Activated T-helper 2 cell treated with anti-CD3 and anti-CD28 coated beads, Interferon-gamma antibody, Interleukin-2, Interleukin-4, amounts not matched to agents 10 μg/mL and 5 μg/mL and 100 μg/mL, durations not matched to agents 14 hours and 24 hours and 36 hours (primary cell): ENCODE data around the gene MEIS3. TPM values are rescaled to one million over a fixed set of nuclear protein-coding genes. Genes with fewer than 3 reads are reported as not detected.
A peak's percentile ranks its signal among the peaks of the same experiment; 100 is the strongest.

Experiments used
- DNase-seq: peaks from one replicate; pipeline ENCODE4 v3.0.0; 2021; ENCODE audit warnings: low spot score
- H3K27ac Mint-ChIP-seq: one replicate; pipeline ENCODE4 v1.8.0; 2021; ENCODE audit warnings: mixed read lengths
- H3K27me3 Mint-ChIP-seq: one replicate; pipeline ENCODE4 v1.8.0; 2021; ENCODE audit warnings: low read depth, mixed read lengths
- H3K36me3 Mint-ChIP-seq: one replicate; pipeline ENCODE4 v1.8.0; 2021; ENCODE audit warnings: low read depth, mixed read lengths
- H3K4me1 Mint-ChIP-seq: one replicate; pipeline ENCODE4 v1.8.0; 2021; ENCODE audit warnings: low read depth, mixed read lengths
- H3K4me3 Mint-ChIP-seq: one replicate; pipeline ENCODE4 v1.8.0; 2021; ENCODE audit warnings: low read depth, mild to moderate bottlenecking, moderate library complexity, mixed read lengths
- H3K9me3 Mint-ChIP-seq: one replicate; pipeline ENCODE4 v1.8.0; 2021; ENCODE audit warnings: mixed read lengths
- intact Hi-C: fragments of 100-400 bp; cut with micrococcal nuclease; formaldehyde crosslinking; loops from one replicate; pipeline ENCODE4 v1.15.1; 2023
- total RNA-seq: library from RNA; stranded (reverse); gene quantifications from 2 replicates; pipeline ENCODE4 v1.2.3, GENCODE V29; 2022

Gene MEIS3
- total RNA-seq, 1 donor from 2014 or later = 0.16 TPM

DNA sequence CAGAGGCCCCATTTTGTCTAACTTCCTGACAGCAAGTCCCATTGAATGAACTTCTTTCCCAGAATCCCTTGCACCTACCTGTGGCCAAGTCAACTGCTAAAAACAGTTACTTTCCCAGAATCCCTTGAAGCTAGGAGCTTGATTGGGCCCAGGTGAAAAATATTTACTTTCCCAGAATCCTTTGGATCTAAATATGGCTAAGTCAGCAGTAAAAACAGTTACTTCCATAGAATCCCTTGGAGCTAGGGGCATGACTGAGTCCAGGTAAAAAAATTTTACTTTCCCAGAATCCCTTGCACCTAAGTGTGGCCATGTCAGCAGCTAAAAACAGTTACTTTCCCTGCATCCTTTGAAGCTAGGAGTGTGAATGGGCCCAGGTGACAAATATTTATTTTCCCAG is 13.2 kb upstream of the MEIS3 start:
- Mint-ChIP-seq H3K4me1 (peaks cover 25% of the 10 kb centered on the region), H3K27me3 (peaks cover 10% of the 10 kb centered on the region), H3K4me3 (no peak overlapping the region), H3K36me3 (no peaks in the 10 kb centered on the region), H3K9me3 (no peaks in the 10 kb centered on the region), H3K27ac (no peak overlapping the region)
- intact Hi-C loops = no loop called here
- no peak for DNase-seq

DNA sequence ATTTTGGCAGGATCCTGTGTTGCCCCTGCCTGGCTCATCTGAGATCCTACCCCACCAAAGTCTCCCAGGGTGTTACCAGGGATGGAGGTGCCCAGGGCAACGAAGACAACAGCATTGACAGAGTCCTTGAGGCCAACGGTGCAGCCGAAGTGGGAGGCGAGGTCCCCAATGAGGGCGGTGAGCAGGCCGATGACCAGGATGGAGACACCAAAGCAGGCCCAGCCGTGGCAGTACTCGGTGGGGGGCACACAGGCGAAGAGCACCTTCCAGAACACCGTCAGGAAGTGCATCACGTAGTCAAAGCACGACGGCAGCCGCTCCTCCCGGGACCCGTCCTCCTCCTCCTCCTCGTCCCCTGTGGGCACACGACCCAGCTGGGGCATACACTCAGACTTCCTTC is 12.8 kb upstream of the MEIS3 start:
- intact Hi-C loops = no loop called here
- no peak for DNase-seq
- peaks cover 9% of the 10 kb centered on the region for H3K27me3 Mint-ChIP-seq
- H3K4me3 Mint-ChIP-seq = no peak overlapping the region
- H3K27ac Mint-ChIP-seq = no peak overlapping the region
- no peaks in the 10 kb centered on the region for H3K36me3 Mint-ChIP-seq
- peaks cover 27% of the 10 kb centered on the region for H3K4me1 Mint-ChIP-seq
- H3K9me3 Mint-ChIP-seq = no peaks in the 10 kb centered on the region

DNA sequence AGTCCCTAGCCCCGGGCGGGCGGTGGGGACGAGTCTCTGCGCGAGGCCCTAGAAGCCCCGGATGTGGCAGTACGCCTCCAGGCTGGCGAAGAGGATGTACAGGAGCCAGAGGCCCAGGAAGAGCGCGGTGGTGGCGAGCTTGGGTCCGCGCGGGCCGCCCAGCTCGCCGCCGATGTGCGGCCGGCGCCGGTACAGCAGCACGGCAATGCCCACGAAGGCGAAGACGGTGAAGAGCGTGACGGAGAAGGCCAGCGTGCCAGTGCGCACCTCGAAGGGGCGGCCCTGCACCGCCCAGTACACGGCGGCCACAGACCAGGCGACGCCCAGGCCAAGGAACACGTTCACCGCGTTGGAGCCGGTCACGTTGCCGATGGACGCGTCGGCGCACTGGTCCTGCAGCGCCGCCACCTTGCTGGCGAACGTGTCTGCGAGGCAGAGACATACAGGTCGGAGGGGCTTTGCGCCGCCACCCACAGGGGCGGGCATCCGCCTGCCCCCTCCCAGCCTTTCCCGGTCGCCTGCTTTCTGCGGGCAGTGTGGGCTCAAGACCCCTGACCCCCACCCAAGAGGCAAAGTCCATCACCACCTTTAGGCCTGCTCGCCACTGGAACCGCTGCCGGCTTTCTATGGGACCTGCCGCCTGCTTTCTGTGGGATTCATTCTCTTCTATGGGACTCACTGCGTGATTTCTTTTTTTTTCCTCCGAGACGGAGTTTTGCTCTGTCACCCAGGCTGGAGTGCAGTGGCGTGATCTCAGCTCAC is 10.9 kb upstream of the MEIS3 start:
- intact Hi-C loops = no loop called here
- Mint-ChIP-seq H3K27me3 (peaks cover 15% of the 10 kb centered on the region), H3K36me3 (no peaks in the 10 kb centered on the region), H3K9me3 (no peaks in the 10 kb centered on the region), H3K27ac (no peak overlapping the region), H3K4me3 (peak overlapping the region; percentile 60), H3K4me1 (peaks cover 14% of the 10 kb centered on the region)
- no peak for DNase-seq

DNA sequence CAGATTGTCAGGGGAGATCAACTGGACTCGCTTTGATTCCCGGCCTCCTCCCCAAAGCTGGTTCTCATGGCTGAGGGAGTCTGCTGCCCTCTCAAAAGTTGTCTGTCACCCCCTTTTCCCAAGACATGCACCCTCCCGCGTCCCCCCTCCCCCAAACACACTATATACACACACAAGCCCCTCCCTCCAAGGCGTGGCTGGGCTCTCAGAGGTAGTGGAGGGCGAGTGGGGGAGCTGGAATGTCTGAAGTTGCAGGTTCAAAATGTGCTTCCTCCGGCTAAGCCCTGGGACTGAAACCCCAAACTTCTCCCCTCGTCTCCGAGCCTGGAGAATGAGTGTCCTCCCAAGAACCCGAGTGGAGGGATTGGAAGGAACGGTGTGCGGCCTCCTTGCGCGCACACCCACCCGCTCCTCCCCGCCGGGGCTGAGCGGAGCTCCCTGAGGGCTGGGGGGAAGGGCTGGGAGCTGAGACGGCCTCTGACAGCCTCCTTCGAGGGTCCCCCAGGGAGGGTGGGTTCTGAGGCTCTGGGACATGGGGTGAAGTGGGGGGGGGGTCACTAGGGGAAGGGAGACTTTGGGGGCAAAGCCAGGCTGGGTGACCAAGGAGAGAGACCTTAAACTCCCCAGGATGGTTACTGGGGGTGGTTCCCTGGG is 9.9 kb upstream of the MEIS3 start:
- Mint-ChIP-seq H3K36me3 (no peaks in the 10 kb centered on the region), H3K9me3 (no peaks in the 10 kb centered on the region), H3K4me1 (peaks cover 13% of the 10 kb centered on the region), H3K27me3 (peaks cover 17% of the 10 kb centered on the region), H3K27ac (no peak overlapping the region), H3K4me3 (peak overlapping the region; percentile 60)
- intact Hi-C loops = loop anchor here (10.0 kb wide), 1 partner anchor 134 kb away; no protein-coding TSS in a partner anchor
- DNase-seq = no peak

DNA sequence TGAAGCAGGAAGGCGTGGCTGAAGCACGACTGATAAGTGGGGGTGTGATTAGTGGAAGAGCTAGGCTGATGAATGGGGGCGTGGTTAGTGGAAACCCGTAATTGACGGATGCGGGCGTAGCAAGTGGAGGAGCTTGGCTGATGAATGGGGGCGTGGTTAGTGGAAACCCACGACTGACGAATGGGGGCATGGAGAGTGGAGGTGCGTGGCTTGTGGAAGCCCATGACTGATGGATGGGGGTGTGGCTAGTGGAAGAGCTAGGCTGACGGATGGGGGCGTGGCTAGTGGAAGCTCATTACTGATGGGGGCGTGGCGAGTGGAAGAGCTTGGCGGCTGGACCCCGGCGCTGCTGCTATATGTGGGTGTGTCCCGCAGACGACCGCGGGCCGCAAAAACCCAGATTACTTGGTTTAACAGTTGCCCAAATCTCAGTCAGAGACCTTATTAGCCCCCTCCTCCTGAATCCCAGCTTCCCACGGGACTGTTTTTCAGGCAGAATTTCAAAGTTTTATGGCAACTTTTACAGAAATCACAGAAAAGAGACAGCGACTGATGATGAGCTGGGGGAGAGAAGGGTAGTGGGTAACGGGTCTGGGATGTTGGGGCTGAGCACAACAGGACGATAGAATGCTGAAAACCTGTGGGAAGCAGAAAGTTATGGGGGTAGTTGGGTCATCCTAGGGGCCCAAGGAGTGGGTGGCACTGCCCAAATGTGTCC is 9.0 kb upstream of the MEIS3 start:
- intact Hi-C loops = loop anchor here (10.0 kb wide), 1 partner anchor 134 kb away; no protein-coding TSS in a partner anchor

DNA sequence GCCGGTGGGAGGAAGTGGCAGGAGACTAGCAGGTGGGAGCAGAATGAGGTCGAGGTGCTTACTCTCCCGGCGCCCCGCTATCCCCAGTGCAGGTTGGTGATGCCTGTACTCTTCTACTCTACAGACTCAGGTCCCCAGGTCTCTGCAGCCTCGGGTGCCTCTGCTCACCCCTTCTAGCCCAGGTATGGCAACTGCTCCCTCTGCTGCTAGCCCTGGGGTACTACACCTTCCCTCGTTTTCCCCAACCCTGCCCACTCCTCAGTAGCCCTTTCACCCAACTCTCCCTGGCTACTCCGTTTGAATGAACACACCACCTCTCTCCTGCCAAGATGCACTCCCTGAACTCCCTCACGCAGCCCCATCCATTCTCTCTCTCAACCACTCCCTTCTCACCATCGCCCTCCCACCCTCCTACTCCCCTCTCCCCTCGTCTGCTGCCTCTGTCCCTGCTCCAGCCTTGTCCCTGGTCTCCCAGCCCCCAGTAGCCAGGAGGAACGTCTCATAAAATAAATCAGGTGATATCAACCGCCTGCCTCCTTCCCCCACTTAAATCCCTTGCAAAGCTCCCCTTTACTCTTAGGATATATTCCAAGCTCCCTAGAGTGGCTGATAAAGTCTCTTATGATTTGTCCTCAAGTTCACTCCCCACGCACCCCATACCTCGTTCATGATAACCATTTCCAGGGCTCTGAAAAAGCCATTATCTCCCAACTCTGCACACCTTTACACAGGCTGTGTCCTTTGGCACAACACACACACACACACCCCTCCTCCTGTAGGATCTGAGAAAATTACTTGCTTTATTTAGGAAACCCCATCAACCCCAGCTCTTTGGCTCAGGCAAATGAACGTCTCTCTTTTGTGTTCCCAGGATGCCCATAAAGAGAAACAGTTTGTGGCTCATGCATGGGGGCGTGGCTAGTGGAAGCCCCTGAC is 8.2 kb upstream of the MEIS3 start:
- no peaks in the 10 kb centered on the region for H3K9me3 Mint-ChIP-seq
- no peaks in the 10 kb centered on the region for H3K36me3 Mint-ChIP-seq
- peaks cover 32% of the 10 kb centered on the region for H3K27me3 Mint-ChIP-seq
- peak; percentile 62 for DNase-seq
- no peak overlapping the region for H3K27ac Mint-ChIP-seq
- peaks cover 16% of the 10 kb centered on the region for H3K4me1 Mint-ChIP-seq
- H3K4me3 Mint-ChIP-seq = no peak overlapping the region
- intact Hi-C loops = loop anchor here (10.0 kb wide), 1 partner anchor 133 kb away; no protein-coding TSS in a partner anchor

More for the DNA sequence above, 9.0 kb upstream of the MEIS3 start:
- no peak overlapping the region for H3K27ac Mint-ChIP-seq
- DNase-seq = peak; percentile 85
- peaks cover 13% of the 10 kb centered on the region for H3K4me1 Mint-ChIP-seq
- no peaks in the 10 kb centered on the region for H3K36me3 Mint-ChIP-seq
- no peaks in the 10 kb centered on the region for H3K9me3 Mint-ChIP-seq
- peaks cover 24% of the 10 kb centered on the region for H3K27me3 Mint-ChIP-seq
- no peak overlapping the region for H3K4me3 Mint-ChIP-seq

DNA sequence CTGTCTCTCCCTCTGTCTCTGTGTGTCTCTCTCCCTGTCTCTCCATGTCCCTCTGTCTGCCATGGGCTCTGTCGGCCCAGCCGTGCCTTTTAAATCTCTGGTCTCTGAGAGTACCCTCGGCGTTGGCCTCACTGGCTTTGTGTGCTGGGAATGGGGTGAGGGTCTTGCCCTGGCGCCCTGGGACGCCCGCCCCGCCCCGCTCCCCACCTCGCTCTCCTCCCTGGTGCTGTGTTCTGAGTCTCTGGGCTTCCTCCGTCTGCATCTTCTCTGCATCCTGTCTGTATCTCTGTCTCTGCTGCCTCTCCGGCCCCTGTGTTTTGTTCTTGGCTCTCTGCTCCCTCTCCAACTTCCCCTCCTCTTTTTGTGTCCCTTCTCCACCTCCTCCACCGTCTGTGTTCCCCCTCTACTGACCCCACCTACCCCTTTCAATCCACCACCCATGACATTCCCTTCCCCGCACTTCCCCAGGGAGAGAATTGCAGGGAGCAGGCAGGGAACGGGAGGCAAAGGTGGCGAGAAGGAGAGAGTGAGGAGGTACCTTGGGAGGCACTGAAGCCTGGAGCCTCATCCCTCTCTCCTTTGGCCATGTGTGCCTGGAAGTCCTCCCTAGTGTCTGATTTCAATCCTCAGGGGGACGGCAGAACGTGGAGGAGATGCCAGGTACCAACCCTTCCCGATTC is 4.0 kb upstream of the MEIS3 start:
- Mint-ChIP-seq H3K4me1 (peaks cover 11% of the 10 kb centered on the region), H3K36me3 (no peaks in the 10 kb centered on the region), H3K27me3 (peaks cover 55% of the 10 kb centered on the region), H3K4me3 (no peak overlapping the region), H3K27ac (no peak overlapping the region), H3K9me3 (no peaks in the 10 kb centered on the region)
- intact Hi-C loops = loop anchor here (10.0 kb wide), 1 partner anchor 129 kb away; no protein-coding TSS in a partner anchor
- no peak for DNase-seq

DNA sequence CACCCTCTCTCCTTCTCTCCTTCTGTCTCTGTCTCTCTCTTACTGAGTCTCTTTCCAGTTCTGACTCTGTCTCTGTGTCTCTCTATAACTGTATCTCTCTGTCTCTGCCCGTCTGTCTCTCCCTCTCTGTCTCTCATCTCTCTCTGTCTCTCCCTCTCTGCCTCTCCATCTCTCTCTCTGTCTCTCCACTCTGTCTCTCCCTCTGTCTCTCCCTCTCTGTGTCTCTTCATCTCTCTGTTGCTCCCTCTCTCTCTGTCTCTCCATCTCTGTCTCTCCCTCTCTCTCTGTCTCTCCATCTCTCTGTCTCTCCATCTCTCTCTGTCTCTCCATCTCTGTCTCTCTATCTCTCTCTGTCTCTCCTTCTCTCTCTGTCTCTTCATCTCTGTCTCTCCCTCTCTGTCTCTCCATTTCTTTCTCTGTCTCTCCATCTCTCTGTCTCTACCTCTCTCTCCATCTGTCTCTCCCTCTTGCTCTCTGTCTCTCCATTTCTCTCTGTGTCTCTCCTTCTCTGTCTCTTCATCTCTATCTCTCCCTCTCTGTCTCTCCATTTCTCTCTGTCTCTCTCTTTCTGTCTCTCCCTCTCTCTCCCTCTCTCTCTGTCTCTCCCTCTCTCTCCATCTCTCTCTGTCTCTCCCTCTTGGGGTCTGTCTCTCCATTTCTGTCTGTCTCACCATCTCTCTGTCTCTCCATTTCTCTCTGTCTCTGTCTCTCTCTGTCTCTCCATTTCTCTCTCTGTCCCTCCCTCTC is 3.3 kb upstream of the MEIS3 start:
- no peak for DNase-seq
- Mint-ChIP-seq H3K4me1 (peaks cover 14% of the 10 kb centered on the region), H3K27me3 (peaks cover 62% of the 10 kb centered on the region), H3K9me3 (no peaks in the 10 kb centered on the region), H3K27ac (no peak overlapping the region), H3K36me3 (no peaks in the 10 kb centered on the region), H3K4me3 (no peak overlapping the region)
- intact Hi-C loops = loop anchor here (10.0 kb wide), 1 partner anchor 128 kb away; no protein-coding TSS in a partner anchor

DNA sequence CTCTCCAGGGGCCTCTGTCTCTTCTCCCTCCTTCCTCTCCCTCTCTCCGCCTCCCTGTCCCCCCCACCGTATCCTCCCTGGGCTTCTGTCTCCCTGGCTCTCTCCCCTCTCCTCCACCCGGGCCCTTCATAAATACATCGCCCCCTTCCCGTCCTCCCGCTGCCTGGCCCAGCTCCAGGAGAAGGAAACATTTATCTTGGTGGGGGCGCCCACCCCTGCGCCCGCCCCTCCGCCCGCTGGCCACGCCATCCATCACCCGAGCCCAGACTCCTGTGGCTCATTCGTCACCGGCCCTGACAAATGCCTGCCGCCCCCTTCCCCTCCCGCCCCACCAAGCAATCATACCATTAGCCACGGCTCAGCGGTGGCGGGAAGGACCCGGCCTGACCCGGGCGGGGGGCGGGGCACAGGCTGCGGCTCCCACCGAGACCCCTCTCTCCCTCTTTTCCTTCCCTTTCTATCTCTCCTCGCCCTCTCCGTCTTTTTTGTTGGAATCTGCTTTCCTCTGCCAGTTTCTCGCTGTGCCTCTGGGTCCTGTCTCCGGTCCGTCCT is 2.6 kb upstream of the MEIS3 start:
- intact Hi-C loops = loop anchor here (10.0 kb wide), 1 partner anchor 127 kb away; no protein-coding TSS in a partner anchor
- Mint-ChIP-seq H3K36me3 (no peaks in the 10 kb centered on the region), H3K27ac (no peak overlapping the region), H3K4me1 (peaks cover 12% of the 10 kb centered on the region), H3K9me3 (no peaks in the 10 kb centered on the region), H3K27me3 (peaks cover 69% of the 10 kb centered on the region), H3K4me3 (no peak overlapping the region)
- no peak for DNase-seq

DNA sequence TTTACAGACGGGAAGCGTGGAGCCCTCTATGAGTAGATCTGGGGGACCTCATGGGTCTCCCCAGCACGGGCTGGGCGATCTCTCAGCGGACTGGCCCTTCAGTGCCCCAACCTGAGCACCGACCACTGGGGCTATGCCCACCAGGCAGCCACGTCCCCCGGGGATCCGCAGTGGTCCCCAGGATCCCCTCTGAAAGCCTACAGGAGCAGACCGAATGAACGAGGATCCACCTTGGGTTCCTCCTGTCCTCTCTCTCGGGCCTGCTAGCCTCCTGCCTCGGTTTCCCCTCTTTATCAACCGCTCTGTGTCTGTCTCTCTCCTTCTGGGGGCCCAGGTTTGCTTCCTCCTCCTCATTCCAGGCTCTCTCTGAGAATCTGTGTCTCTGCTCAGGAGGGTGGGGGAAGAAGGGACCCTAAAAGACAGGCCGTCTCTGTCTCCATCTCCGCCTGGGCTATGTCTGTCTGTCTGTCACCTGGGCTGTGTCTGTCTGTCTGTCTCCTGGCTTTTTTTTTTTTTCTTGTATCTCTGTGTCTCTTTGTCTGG is 2.0 kb upstream of the MEIS3 start:
- H3K4me3 Mint-ChIP-seq = no peak overlapping the region
- intact Hi-C loops = loop anchor here (10.0 kb wide), 1 partner anchor 127 kb away; no protein-coding TSS in a partner anchor
- no peak for DNase-seq
- H3K27ac Mint-ChIP-seq = no peak overlapping the region
- H3K36me3 Mint-ChIP-seq = no peaks in the 10 kb centered on the region
- H3K4me1 Mint-ChIP-seq = peaks cover 12% of the 10 kb centered on the region
- H3K9me3 Mint-ChIP-seq = no peaks in the 10 kb centered on the region
- peaks cover 71% of the 10 kb centered on the region for H3K27me3 Mint-ChIP-seq

DNA sequence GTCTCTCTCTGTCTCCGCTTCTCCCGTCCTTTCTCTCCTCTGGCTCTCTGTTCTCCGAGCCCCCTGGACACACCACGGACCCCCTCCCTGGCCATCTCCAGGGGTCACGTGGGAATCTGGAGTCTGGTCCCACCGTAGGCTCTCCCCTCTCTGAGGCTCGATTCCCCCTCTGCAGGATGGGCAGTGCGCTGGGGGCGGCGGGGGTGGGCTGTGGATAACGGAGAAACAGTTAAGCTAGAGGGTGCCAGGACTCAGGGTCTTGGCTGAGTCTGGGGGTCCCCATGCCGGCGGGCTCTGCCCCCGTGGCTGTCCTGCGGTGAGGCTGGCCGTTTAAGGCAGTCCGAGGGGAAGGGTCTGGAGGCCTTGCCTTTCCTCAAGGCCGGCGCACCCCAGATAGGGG is 462 bp upstream of the MEIS3 start:
- Mint-ChIP-seq H3K36me3 (no peaks in the 10 kb centered on the region), H3K27ac (no peak overlapping the region), H3K27me3 (peaks cover 77% of the 10 kb centered on the region), H3K4me3 (no peak overlapping the region), H3K4me1 (peaks cover 12% of the 10 kb centered on the region), H3K9me3 (no peaks in the 10 kb centered on the region)
- no peak for DNase-seq
- intact Hi-C loops = loop anchor here (10.0 kb wide), 1 partner anchor 125 kb away; no protein-coding TSS in a partner anchor
